ENCODE measurements around the gene GPATCH8.
"Not testable (repeated sequence)": the region's sequence is repeated elsewhere in the genome, so short reads cannot be mapped to it uniquely, and the experiment has no call there.

GPATCH8 gene

DNA sequence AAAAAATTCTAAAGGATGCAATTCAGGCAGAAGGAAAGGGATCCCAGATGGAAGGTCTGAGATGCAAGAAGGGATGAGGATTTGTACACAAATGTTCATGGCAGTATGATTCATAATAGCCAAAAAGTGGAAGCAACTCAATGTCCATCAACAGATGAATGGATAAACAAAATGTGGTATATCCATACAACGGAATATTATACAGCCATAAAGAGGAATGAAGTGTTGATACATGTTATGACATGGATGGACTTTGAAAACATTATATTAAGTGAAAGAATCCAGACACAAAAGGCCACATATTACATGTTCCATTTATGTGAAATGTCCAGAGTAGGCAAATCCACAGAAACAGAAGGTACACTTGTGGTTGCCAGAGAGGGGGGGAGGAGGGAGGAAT is 23.9 kb upstream of the GPATCH8 start:
- no peak for DNase-seq

DNA sequence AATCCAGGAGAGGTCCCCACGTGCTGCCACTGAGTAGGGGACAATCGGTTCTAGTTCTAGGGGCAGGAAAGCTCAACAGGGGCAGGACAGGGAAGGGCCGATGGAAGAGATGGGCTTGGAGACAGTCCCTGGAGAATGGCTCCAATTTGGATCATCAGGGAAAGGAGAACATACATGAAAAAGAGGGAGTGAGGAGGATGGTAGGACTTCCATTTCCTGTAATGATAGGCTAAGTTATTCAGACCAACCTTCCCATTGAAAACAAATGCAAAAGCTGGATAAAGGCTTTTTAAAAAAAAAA is 20.4 kb upstream of the GPATCH8 start:
- no peak for DNase-seq

DNA sequence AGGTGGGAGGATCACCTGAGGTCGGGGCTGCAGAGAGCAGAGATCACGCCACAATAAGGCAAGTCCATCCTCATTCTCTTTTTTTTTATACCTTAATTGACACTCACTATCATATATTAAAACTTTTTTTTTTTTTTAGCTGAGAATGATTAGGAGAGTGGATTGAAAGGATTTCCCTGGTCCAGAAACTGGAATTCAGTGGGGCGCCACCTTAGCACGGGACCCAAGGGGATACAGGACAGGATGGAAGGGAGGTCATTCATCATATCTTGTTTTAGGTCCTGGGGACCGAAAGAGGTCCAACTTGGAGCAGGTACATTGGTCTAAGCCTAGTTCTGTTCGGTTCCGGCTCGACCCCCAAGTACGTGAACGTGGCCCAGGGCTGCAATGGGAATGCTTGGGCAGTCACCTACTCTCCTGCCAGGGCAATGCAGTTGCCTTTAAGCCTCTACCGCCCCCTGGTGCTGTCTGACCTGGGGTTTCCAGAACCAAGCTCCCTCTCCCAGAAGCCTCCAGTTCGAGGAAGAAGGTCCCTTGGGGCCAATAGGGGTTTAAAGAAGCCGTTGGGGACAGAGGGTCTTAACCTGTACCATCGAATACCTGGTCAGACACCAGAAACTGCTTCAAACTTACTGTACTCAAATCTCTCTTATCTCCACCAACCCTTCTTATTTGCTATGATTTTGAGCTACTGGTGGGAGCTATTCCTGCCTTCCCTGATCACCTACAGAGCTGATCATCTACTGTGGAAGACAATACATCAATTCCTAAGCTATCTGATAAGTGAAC is 19.9 kb upstream of the GPATCH8 start:
- DNase-seq, result no peak

DNA sequence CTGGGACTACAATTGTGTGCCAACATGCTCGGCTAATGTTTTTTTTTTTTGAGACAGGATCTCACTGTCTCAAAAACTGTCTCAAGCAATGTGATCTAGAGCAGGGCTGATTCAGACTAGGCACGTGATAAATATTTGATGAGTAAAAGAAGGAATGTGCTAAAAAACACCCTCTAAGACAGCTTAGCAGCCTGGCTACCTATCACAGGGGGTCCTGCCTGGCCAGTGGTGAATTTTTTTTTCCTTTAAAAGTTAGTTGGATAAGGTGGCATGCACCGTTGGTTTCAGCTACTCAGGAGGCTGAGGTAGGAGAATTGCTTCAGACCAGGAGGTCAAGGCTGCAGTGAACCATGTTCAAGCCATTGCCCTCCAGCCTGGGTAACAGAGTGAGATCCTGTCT is 14.8 kb upstream of the GPATCH8 start:
- DNase-seq, result no peak

DNA sequence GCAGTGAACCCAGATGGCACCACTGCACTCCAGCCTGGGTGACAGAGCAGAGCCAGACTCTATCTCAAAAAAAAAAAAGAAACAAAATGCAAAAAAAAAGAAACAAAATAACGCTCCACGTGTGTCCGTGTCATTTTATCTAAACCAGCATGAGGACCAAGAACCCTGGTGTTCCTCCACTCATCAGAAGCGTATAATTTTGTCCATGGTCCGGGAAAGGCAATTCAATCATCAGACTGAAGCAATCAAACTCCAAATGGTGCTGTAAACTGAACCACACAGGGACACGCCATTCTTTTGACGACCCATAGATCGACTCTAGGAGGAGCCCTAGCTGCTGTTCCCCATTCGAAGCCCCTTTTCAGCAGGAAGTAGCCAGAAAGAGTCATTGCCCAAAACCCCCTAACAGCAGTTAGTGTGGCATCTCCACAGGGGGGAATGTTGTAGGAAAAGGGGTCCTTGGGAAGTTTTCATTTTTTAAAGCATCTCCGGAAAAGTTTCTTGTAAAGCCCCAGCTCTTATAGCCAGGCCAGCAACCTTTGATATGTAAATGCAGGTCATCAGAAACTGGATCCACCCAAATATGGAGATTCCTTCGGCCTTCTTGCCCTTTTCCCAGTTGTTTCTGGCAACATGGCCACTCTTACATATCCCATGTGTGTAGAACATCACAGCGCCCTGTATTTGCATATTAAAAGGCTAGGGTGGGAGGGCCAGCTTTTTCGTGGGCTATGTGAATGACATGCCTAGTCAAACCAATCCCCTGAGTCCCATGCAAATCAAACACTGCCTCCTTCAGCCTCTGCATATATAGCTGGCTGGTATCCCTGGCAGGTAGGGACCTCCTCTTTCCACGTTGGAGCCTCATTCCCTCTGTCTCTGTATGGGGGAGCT is 8.3 kb upstream of the GPATCH8 start:
- not testable (repeated sequence) for DNase-seq

DNA sequence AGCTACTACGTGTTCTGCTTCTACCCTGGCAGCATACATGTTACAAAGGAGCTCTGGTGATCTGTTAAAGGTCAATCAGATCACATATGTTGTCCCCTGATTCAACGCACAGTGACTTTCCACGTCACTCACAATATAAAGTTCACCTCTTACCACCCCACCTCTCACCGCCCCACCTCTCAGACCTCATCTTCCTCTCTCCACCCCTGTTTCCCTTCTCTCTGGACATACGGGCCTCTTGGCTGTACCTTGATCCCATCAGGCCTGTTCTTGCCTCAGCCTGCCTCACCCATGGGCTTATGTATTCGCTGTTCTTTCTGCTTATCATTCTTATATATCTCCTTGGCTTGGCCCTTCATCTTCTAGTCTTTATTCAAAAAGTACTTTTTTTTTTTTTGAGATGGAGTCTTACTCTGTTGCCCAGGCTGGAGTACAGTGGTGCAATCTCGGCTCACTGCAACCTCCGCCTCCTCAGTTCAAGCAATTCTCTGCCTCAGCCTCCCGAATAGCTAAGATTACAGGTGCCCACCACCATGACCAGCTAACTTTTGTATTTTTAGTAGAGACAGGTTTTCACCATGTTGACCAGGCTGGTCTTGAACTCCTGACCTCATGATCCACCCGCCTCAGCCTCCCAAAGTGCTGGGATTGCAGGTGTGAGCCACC is 3.9 kb upstream of the GPATCH8 start:
- DNase-seq, result not testable (repeated sequence)

DNA sequence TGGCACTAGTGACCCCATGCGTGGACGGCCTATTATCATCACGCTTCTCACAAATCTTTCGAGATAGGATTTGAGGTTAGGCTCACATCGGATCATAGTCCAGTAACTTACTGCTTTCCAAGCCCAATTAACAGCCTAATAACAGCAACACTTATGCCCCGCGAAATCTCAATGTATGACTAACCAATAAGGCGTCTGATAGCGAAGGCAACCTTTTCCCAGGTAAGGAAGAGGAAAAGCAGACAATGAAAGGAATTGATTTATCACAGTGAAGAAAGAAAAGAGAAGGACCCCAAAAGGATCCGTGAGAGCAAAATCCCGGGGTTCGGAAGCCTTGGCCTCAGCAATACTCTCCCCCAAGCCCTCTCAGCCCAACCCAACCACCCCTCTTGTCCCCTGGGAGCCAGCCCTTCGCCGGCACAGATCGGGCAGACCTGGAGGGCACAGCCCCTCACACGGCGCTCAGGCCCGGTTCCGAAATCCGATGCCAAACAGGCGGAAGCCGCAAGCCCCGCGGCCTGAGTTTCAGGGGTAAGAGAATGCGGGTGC is 534 bp downstream of the GPATCH8 start:
- no peak for DNase-seq

DNA sequence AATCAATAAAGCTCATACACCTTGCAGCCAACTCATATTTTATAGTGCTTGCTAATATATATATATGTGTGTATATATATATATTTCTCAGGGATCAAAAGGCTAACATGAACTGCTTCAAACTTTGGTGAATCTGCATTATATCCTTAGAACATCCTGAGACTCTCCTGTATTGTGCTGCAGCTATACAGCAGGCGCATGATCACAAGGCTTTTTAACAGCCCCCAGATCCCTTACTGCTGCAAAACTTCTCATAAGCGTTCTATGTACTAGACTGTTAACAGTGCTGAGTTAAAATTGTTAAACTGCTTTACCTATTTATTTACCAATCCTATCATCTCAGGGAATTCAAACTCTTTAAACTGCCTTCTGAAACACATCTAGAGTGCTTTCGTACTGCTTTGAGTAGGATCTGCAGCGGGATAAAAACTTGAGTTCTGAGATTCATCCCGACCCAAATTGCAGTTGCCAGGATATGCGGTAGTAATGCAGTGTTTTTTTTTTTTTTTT is 1.3 kb downstream of the GPATCH8 start:
- no peak for DNase-seq

DNA sequence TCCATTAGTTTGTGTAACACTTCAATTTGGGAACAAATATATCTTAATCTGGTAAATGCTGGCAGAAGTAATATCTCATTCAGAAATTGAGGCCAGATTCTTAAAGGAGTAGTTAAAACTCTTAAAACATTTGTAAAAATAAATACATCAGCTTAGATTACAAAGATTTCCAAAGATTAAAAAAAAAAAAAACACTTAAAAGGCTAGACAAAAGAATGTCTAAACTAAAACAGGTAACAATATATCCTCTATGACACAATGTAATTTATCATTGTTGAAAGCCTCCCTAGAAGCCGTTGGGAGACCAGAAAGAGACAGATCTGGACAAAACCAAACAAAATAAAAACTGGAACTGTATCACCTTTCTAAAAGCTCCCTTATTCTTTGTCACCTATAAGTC is 3.5 kb downstream of the GPATCH8 start:
- no peak for DNase-seq

DNA sequence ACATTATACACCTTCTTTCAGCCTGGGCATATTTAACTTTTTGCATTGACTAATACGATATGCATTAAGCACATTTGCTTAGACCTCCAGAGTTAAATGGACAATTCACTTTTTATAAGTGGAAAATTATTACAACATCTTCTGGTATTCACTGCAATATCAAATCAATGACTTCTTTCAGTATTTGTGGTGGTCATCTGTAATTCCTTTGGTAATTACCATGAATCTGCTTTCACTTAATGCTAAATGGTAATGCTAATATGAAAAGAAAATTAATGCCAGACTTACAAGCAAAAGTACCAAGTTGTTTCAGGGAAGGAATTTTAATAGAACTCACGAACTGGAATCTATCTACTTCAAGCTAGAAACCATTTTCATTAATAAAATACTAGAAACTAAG is 6.4 kb downstream of the GPATCH8 start:
- DNase-seq, result no peak

DNA sequence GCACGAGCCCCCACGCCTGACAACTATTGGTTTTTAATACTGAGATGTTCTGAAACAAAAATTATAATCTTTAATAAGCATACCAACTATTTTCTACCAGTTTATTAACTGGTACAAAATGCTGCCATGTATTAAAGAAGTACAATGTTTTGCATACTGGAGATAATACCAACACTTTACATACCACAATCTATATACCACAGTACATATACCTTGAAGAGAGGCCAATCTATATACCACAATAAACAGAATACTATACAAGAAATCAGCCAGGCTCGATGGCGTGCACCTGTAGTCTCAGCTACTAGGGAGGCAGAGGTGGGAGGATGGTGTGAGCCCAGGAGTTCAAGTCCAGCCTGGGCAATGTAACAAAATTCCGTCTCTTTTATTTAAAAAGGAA is 9.9 kb downstream of the GPATCH8 start:
- DNase-seq, result no peak

DNA sequence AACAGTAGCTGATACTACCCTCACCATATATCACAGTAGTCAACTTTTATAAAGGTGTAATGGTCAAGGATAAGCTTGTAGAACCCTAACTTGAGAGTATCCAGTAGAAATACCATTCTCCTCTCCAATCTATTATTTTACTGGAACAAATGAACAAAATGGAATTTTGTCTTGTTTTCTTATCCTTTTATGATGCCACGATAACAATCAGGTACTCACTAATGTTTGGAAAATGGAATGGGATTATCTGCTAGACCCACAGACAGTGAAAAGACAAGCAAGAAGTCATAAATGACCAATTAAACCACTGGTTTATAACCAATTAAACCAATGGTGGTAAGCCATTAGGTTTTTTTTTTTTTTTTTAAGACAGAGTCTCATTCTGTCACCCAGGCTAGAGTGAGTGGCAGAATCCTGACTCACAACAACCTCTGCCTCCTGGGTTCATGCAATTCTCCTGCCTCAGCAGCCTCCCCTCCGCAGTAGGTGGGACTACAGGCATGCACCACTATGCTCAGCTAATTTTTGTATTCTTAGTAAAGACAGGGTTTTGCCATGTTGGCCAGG is 10.4 kb downstream of the GPATCH8 start:
- DNase-seq, result no peak

DNA sequence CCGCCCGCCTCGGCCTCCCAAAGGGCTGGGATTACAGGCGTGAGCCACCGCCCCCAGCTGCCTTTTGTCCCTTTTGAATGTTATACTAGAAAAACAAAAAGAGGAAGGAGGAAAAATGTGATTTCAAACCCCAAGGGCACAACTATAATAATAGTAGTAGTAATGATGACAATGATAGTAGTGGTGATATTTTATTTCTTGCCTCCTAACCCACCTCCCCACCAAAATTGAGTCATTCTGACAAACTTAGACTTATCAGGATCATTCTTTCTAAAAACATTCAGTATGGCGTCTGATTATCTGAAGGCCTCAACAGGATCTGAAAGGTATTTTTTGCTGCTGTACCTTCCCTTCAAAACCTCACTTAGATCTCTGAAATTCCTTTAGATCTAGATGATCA is 13.6 kb downstream of the GPATCH8 start:
- no peak for DNase-seq

DNA sequence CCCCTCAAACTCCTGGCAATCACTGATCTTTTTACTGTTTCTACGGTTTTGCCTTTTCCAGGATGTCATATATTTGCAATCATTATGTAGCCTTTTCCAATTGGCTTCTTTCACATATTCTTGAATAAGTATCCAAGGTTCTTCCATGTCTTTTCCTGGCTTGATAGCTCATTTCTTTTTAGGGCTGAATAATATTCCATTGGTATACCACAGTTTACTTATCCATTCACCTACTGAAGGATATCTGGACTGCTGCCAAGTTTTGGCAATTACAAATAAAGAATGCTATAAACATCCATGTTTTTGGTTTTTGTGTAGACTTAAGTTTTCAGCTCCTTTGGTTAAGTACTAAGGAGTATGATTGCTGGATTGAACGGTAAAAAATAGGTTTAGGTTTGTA is 16.0 kb downstream of the GPATCH8 start:
- DNase-seq, result no peak

DNA sequence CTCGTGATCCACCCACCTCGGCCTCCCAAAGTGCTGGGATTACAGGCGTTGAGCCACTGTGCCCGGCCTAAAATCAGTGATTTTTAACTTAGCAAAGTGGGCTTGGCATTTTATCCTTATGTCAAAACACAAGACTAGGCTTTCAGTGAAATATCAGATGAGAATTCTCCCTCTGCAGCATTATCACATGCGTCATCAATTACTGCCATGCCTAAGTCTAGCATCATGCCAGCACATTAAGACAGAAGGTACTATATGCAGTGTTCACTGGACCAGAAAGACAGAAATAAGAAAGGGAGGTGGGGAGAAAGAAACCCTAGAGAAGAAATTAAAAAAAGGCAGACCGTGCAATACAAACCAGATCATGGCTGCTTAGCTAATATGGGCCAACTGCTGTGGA is 29.8 kb downstream of the GPATCH8 start:
- no peak for DNase-seq

DNA sequence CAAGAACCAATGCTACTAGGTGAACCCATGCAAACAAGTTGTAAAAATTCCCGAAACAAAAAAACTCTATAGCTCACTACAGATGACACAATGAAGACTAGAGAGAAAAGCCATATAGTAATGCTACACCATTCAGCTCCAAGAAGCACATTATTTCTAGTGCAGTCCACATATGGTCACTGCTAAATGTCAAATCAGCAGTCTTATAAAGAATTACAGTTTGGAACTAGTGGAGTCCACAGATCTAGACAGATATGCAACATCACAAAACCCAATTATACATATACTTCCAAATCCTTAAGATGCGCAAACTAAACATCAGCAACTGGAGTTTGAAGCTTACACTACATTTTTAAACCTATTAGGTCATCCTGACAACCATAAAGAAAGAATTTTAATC is 33.5 kb downstream of the GPATCH8 start:
- DNase-seq, result no peak

DNA sequence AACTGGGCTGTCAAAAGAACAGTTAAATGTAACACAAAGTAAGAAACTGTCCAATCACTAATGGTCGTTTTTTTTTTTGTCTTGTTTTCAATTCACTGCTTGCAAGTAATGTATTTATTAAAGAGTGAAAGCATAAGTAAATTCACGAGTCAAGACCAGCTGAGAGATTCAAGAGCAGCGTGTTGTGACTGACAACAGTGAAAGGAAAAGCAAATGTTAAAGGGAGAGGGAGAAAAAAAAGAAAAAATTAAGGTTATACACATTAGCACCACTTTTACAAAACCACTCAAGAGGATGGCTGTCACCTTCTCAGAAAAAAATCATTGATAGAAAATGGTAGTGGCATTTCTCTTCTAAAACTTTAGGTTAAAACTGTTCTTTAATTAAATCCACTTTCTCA is 36.1 kb downstream of the GPATCH8 start:
- DNase-seq, result no peak

DNA sequence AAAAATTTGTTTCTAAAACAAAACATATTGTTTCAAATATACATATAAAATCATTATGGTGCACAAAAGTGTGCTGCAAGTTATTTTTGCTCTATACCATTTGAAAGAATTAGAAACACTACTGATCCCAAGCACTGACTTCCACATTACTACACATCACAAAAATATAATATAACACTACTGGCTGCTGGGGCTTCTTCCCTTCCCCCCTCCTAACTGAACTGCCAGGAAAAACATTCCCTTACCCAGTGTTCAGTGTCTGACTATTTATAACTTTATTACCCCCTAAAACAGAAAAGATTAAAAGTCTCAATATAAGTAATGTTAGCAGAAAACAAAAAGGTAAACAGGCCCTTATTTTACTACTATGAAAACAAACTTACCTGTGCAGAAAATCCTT is 36.9 kb downstream of the GPATCH8 start:
- DNase-seq, result no peak

DNA sequence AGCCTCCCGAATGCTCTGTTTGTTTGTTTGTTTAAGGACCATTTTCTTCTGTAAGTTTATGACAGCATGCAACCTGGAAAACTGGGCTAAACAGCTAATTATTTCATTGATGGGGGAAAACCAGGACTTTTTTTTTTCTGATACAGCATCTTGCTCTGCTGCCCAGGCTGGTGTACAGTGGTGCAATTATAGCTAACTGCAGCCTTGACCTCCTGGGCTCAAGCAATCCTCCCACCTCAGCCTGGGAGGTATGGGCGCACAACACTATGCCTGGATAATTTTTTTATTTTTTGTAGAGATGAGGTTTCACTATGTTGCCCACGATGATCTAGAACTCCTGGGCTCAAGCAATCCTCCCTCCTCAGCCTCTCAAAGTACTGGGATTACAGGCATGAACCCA is 37.3 kb downstream of the GPATCH8 start:
- no peak for DNase-seq

DNA sequence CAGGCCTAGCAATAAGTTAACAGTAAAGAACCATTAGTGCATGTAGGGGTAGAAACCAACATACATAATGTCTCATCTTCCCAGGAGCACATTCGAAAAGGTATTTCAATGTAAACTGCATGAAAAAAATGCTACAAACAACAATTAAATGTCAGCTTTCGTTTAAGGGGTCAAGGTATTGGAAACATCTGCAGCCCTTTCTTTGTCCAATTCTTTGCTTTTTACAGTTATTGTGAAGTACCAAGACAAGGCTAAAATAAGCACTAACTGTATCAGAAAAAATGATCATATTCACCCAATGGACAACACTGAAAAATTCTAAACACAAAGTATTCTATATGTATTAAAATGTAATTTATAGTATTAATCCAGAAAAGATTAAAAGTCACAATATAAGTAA is 37.9 kb downstream of the GPATCH8 start:
- DNase-seq, result no peak

DNA sequence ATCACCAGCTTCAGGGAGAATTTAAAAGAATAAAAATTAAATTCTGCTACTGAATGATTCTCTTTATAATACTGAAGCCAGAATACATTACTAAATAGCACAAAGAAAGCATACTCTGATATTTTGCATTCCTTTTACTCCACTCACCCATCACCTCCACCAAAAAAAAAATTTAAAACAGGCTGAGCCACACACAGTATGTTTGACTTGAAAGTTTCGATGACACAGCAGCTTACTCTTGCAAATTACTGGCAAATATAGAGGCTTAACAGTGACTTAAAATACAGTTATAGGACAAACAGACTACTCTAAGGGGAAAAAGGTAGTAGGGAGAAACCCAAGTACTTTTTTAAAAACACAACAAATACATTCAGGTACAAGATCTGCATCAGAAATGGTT is 39.2 kb downstream of the GPATCH8 start:
- no peak for DNase-seq

DNA sequence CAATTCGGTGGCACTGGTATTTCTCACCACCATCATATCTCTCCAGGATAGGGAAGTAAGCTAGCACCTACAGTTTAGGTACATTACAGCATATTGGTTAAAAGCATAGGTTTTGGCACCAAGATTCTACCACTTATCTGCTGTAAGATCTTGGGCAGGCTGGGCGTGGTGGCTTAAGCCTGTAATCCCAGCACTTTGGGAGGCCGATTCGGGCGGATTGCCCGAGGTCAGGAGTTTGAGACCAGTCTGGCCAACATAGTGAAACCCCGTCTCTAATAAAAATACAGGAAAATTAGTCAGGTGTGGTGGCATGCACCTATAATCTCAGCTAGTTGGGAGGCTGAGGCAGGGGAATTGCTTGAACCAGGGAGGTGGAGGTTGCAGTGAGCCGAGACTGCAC is 51.4 kb downstream of the GPATCH8 start:
- no peak for DNase-seq

DNA sequence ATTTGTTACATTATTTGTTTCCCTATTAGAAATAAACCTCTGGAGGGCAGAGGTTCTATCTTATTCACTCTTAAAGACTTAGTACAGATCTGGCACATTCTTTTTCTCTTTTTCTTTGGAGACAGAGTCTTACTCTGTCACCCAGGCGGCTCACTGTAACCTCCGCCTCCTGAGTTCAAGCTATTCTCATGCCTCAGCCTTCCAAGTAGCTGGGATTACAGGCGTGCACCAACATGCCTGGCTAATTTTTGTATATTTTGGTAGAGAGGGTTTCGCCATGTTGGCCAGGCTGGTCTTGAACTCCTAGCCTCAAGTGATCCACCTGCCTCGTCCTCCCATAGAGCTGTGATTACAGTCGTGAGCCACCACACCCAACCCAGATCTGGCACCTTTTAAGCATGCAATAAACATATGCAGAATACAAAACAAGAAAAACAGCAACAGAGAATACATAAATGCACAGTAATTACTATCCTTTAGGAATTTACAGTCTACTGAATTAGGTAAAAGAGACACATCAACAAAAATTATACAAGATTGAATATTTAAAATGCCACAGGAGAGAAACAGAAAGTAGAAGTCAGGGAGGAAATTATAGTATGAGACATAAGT is 52.1 kb downstream of the GPATCH8 start:
- no peak for DNase-seq

All from right forelimb (tissue), 1 donor.